B cell (primary cell): ENCODE data around the gene PPP6R3. TPM values are rescaled to one million over a fixed set of nuclear protein-coding genes. Genes with fewer than 3 reads are reported as not detected.

ENCODE experiments used
- ATAC-seq: fragments of 200-7000 bp; cut with Tn5 transposase; one replicate; pipeline ENCODE4 v1.10.0; 2021; ENCODE audit warnings: low read depth, mild to moderate bottlenecking, moderate number of reproducible peaks, moderate library complexity
- CTCF ChIA-PET: fragments of 350-600 bp; sonication (Branson Sonifier 250); formaldehyde crosslinking; loops from one replicate; lab custom pipeline; 2021; ENCODE audit warnings: antibody characterized with exemption, inconsistent platforms; lab: Charles Lee
- POLR2A ChIA-PET: fragments of 350-600 bp; sonication (Branson Sonifier 250); formaldehyde crosslinking; loops from one replicate; lab custom pipeline; 2021; ENCODE audit warnings: antibody characterized with exemption; lab: Charles Lee
- DNase-seq: peaks from one replicate; pipeline ENCODE4 v3.0.0; 2013
- H2AFZ ChIP-seq: 2 replicates; pipeline ENCODE4 v1.6.1; 2012; ENCODE audit warnings: mild to moderate bottlenecking, low read depth, low read length; ENCODE audit not compliant: insufficient read depth, poor library complexity, severe bottlenecking
- H3K27ac ChIP-seq, 2 donors: 1 replicate in 1 of 2; 2 replicates in 1 of 2; pipeline ENCODE4 v1.5.1; 2012 to 2013; ENCODE audit warnings: low read length in 2 of 2, mild to moderate bottlenecking in 2 of 2, moderate library complexity in 1 of 2
- H3K27me3 ChIP-seq, 4 experiments: fragments of 200-600 bp in 1 of 4; sonication (generic) in 1 of 4; replicated peaks in 1 of 4; 1 replicate in 2 of 4; 2 replicates in 2 of 4; pipeline versions ENCODE4 v1.6.1 to v1.7.0; 2013 to 2016; ENCODE audit warnings: low read length in 3 of 4, mild to moderate bottlenecking in 2 of 4, mixed read lengths in 1 of 4, moderate library complexity in 1 of 4; ENCODE audit not compliant: insufficient read depth in 4 of 4, control insufficient read depth in 3 of 4; ENCODE audit errors: control extremely low read depth in 1 of 4
- H3K36me3 ChIP-seq, 2 experiments: replicated peaks in 1 of 2; 1 replicate in 1 of 2; 2 replicates in 1 of 2; pipeline versions ENCODE4 v1.6.1 to v1.7.1; 2013; ENCODE audit warnings: low read length in 1 of 2; ENCODE audit not compliant: insufficient read depth in 2 of 2, control insufficient read depth in 1 of 2; ENCODE audit errors: control extremely low read depth in 1 of 2, extremely low read depth in 1 of 2
- H3K4me1 ChIP-seq, 2 donors: fragments of 200-600 bp in 1 of 2; sonication (generic) in 1 of 2; 1 replicate in 1 of 2; 2 replicates in 1 of 2; pipeline versions ENCODE4 v1.5.1 to v1.6.1; 2013 to 2017; ENCODE audit warnings: low read length in 2 of 2; ENCODE audit not compliant: control insufficient read depth in 2 of 2, insufficient read depth in 2 of 2
- H3K4me2 ChIP-seq: replicated peaks from 2 replicates; pipeline ENCODE3; 2012; ENCODE audit warnings: mild to moderate bottlenecking, low read depth, low read length; ENCODE audit not compliant: poor library complexity, severe bottlenecking
- H3K4me3 ChIP-seq, 5 experiments: fragments of 200-600 bp in 1 of 5; sonication (generic) in 1 of 5; 1 replicate in 3 of 5; 2 replicates in 2 of 5; pipeline versions ENCODE4 v1.5.1 to v1.7.0; 2011 to 2016; ENCODE audit warnings: low read length in 4 of 5, mild to moderate bottlenecking in 4 of 5, low read depth in 2 of 5, control low read depth in 1 of 5, moderate library complexity in 1 of 5; ENCODE audit not compliant: insufficient read depth in 1 of 5; ENCODE audit errors: control extremely low read depth in 1 of 5, extremely low read depth in 1 of 5
- H3K79me2 ChIP-seq: fragments of 200-600 bp; sonication (generic); one replicate; pipeline ENCODE4 v1.6.0; 2016; ENCODE audit warnings: low read length; ENCODE audit not compliant: control insufficient read depth, insufficient read depth
- H3K9ac ChIP-seq: fragments of 200-600 bp; sonication (generic); 2 replicates; pipeline ENCODE4 v1.6.1; 2017; ENCODE audit warnings: mild to moderate bottlenecking, low read length, moderate library complexity
- H3K9me3 ChIP-seq, 3 donors: one replicate each; pipeline versions ENCODE4 v1.6.1 to v1.7.1; 2013; ENCODE audit warnings: low read length in 2 of 3; ENCODE audit not compliant: control insufficient read depth in 2 of 3, insufficient read depth in 1 of 3; ENCODE audit errors: control extremely low read depth in 1 of 3
- H4K20me1 ChIP-seq: 2 replicates; pipeline ENCODE4 v1.6.0; 2012; ENCODE audit warnings: mild to moderate bottlenecking, low read length; ENCODE audit not compliant: insufficient read depth, control insufficient read depth, poor library complexity, severe bottlenecking
- H3K27ac Mint-ChIP-seq: one replicate; pipeline ENCODE4 v1.8.0; 2021; ENCODE audit warnings: mixed read lengths
- H3K27me3 Mint-ChIP-seq: one replicate; pipeline ENCODE4 v1.8.0; 2021; ENCODE audit warnings: mixed read lengths
- H3K4me1 Mint-ChIP-seq: one replicate; pipeline ENCODE4 v1.8.0; 2021; ENCODE audit warnings: mixed read lengths
- H3K4me3 Mint-ChIP-seq: one replicate; pipeline ENCODE4 v1.8.0; 2021; ENCODE audit warnings: mixed read lengths
- H3K9me3 Mint-ChIP-seq: one replicate; pipeline ENCODE4 v1.8.0; 2022; ENCODE audit warnings: mixed read lengths; ENCODE audit not compliant: insufficient read depth
- CTCF ChIP-seq: fragments of 200-600 bp; IDR thresholded peaks from one replicate; pipeline ENCODE4 v1.8.0; 2022; ENCODE audit warnings: antibody characterized with exemption, mild to moderate bottlenecking
- EZH2 ChIP-seq: IDR thresholded peaks from 2 replicates; pipeline ENCODE4 v1.6.1; 2012; ENCODE audit warnings: borderline replicate concordance, low read depth, mild to moderate bottlenecking, moderate library complexity, low read length; ENCODE audit not compliant: insufficient read depth, poor library complexity, severe bottlenecking
- WGBS: methylation state at CpG from one replicate; pipeline ENCODE4 v1.1.5; 2013; ENCODE audit warnings: missing lambda C conversion rate; ENCODE audit not compliant: insufficient coverage; 5-methylcytosine and 5-hydroxymethylcytosine counted together
- intact Hi-C: fragments of 100-400 bp; cut with micrococcal nuclease; formaldehyde crosslinking; loops from one replicate; pipeline ENCODE4 v1.10.0; 2022
- polyA plus RNA-seq: library from polyadenylated mRNA; depleted of rRNA; stranded (reverse); fragments of >200 nt; gene quantifications from 2 replicates; pipeline ENCODE4 v1.2.3, GENCODE V29; 2012
- total RNA-seq, 2 donors: library from RNA; stranded (reverse); fragments of 120-200 nt in 1 of 2; gene quantifications; 1 replicate in 1 of 2; 2 replicates in 1 of 2; pipeline versions ENCODE4 v1.2.3 to v1.2.4, GENCODE V29; 2013 to 2022

Gene PPP6R3
- total and polyA plus RNA-seq, 2 donors (not counting 1 experiment from before 2014, with no cell fraction given), result 48.5 to 159 TPM

- H2AFZ ChIP-seq, result no peak overlapping the region
- H3K4me1 ChIP-seq, result peaks cover 9% of the 10 kb centered on the region in 2 donors
- ATAC-seq (no peak), DNase-seq (no peak)
- Mint-ChIP-seq H3K9me3 (no peaks in the 10 kb centered on the region), H3K4me3 (no peak overlapping the region), H3K27ac (no peak overlapping the region), H3K4me1 (peaks cover 27% of the 10 kb centered on the region), H3K27me3 (no peaks in the 10 kb centered on the region)
- no peak for TF ChIP-seq CTCF
- no peak for TF ChIP-seq EZH2
- no peak overlapping the region for H3K4me2 ChIP-seq
- peaks cover 25 to 78% of the 10 kb centered on the region in 2 experiments for H3K36me3 ChIP-seq
- ChIA-PET POLR2A (no interaction called here), CTCF (no interaction called here)
- 85% methylated on average over 1 of the region's 4 CpGs for WGBS
- H3K9me3 ChIP-seq, result no peaks in the 10 kb centered on the region
- intact Hi-C loops, result no loop called here
- no peak overlapping the region for H3K27ac ChIP-seq
- H3K27me3 ChIP-seq, result no peaks in the 10 kb centered on the region
- H3K4me3 ChIP-seq, result no peak overlapping the region
- peaks cover 81% of the 10 kb centered on the region for H4K20me1 ChIP-seq
- H3K9ac ChIP-seq, result no peak overlapping the region
- peaks cover 95% of the 10 kb centered on the region for H3K79me2 ChIP-seq
Observed at GRCh38 chr11:68527585-68527984, 67.0 kb downstream of the PPP6R3 start.

- peaks cover 27% of the 10 kb centered on the region for H3K4me1 Mint-ChIP-seq
- Histone ChIP-seq H3K36me3 (peaks cover 19 to 74% of the 10 kb centered on the region in 2 experiments), H4K20me1 (peaks cover 82% of the 10 kb centered on the region), H3K9me3 (no peaks in the 10 kb centered on the region), H3K9ac (no peak overlapping the region), H3K27me3 (no peaks in the 10 kb centered on the region), H3K27ac (peak overlapping the region; percentile 13 to 54), H3K4me1 (peaks cover 9% of the 10 kb centered on the region in 2 donors), H3K79me2 (peaks cover 96% of the 10 kb centered on the region), H3K4me2 (peak overlapping the region; percentile 21), H2AFZ (no peak overlapping the region), H3K4me3 (no peak overlapping the region)
- CTCF ChIA-PET, result no interaction called here
- peak; percentile 51 for ATAC-seq
- POLR2A ChIA-PET, result no interaction called here
- intact Hi-C loops, result no loop called here
- TF ChIP-seq EZH2, result no peak
- no peak for TF ChIP-seq CTCF
- WGBS, result 13% methylated on average over 3 of the region's 5 CpGs
- peak; percentile 32 for DNase-seq
- H3K4me3 Mint-ChIP-seq, result peak overlapping the region; percentile 1
- peak overlapping the region; percentile 34 for H3K27ac Mint-ChIP-seq
- H3K27me3 Mint-ChIP-seq, result no peaks in the 10 kb centered on the region
- H3K9me3 Mint-ChIP-seq, result no peaks in the 10 kb centered on the region
Observed at GRCh38 chr11:68528630-68529029, 68.1 kb downstream of the PPP6R3 start.
